NCI-H1694 treated with DMSO at 0.1 percent for 48 hours (cell line): ENCODE results near the gene LRRC4C.
"Not testable (repeated sequence)": the region's sequence is repeated elsewhere in the genome, so short reads cannot be mapped to it uniquely, and the experiment has no call there.

Experiments used
- DNase-seq: peaks from one replicate; lab custom pipeline; 2025; lab: John Stamatoyannopoulos, UW

Gene LRRC4C

GRCh38 chr11:40170078-40170477 is 1289.4 kb downstream of the LRRC4C start:
- no peak for DNase-seq

- no peak for DNase-seq
Observed at GRCh38 chr11:40168414-40168813, 1291.0 kb downstream of the LRRC4C start.

GRCh38 chr11:40167805-40168204 is 1291.6 kb downstream of the LRRC4C start:
- DNase-seq, result not testable (repeated sequence)

DNA sequence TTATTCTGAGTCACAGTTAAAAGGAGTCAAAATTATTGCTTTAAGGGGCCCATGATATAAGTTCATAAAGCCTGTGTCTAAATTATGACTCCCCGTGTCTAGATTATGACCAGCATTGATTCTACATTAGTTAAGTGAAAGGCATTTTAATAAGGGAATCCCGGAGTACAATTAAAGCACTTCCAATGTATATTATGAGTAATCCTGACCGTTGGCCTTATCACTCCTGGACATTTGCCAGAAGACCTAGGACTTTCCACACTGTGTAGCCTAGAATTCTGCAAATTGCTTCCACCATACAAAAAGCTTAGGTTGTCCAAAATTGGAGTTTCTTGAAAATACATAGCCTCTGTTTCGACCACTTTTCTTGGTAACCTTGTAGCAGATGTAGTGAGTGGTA is 1292.6 kb downstream of the LRRC4C start:
- no peak for DNase-seq

- no peak for DNase-seq
Observed at GRCh38 chr11:40162901-40163883, 1296.3 kb downstream of the LRRC4C start.

- no peak for DNase-seq
Observed at GRCh38 chr11:40161854-40162410, 1297.5 kb downstream of the LRRC4C start.

GRCh38 chr11:40160418-40160817 is 1299.0 kb downstream of the LRRC4C start:
- no peak for DNase-seq

GRCh38 chr11:40149721-40150120 is 1309.7 kb downstream of the LRRC4C start:
- no peak for DNase-seq

DNA sequence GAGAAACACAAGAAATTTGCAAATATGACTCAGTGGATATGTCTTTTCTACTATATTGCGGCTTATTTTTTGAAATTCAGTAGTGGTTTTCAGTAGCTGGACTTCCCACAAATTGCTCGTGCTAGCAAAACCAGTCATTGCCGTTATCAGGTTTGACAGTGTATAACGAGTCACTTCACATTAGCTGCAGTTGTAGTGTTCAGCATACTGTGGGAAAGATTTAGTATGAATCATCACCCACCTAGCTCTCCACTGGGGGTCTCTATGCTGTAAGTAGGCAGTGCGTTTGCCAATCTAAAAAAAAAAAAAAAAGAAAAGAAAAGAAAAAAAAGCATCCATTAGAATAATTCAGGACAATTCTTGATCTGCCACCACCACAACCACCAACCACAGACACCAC is 1318.9 kb downstream of the LRRC4C start:
- no peak for DNase-seq

DNA sequence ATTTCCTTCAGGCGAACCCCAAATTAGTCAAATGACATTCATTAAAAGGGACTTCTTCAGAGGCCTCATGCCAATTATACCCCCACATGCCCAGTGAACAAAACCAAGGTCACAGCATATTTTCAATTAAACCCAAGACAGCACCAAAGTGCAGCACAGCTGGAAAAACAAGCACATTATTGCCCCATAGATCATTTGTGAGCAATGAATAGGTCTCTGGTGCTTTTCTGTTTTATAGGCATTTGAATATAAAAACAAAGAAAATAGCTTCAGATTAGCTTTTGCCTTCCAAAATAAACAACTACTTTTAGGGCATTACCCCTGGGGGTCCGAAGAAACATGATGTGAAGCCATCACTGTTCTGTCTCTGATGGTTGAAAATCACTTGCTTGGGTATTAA is 1319.9 kb downstream of the LRRC4C start:
- DNase-seq, result no peak

DNA sequence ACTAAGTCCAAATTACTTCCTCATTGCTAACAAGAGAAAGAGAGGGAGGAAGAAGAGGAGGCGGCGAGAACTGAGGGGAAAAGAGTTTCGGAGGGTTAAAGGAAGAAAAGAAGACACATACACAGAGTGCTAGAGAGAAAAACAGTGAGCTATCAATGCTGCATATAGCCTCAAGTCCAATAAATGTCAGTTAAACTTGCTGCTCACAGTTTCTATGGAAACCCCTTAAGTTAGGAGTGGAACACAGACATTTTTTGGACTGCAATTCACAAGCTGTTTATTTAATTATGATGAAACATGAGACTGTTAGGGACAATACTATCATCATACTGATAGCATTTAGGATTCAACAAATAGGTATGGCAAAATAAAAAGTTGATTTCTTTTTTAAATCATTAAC is 1320.4 kb downstream of the LRRC4C start:
- no peak for DNase-seq

DNA sequence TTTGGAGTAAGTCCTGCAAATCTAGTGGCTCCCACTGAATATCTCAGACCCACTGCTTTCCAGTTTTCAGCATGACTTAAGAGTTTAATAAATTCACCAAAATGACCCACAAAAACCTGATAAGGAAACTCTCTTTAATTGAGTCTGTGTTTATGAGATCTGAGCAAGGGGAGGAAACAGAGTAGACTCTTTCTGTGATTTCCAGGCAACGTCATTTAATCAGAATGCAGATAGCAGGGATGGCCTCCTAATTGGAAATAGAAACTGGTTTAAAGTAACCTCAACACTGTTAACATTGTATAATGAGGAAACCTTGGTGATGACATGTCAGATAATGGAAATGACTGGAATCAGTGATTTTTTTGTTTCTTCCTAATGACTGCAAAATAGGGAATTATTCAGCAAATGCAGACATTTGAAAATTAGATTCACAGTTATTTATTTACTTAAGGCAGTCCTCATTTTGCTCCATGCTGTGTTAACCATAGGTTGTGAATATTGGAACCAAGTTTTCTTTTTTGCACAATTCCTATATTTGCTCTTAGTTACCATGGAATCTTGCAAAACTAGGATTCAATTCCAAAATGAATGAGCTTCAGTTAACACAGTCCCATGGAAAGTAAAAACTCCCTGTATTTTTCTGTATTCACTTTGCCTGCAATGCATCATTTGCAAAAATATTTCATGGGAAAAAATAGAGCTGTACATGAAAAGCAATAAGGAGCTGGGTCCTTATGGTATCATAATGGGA is 1324.5 kb downstream of the LRRC4C start:
- no peak for DNase-seq

- no peak for DNase-seq
Observed at GRCh38 chr11:40133498-40133897, 1326.0 kb downstream of the LRRC4C start.

- no peak for DNase-seq
Observed at GRCh38 chr11:40132912-40133311, 1326.5 kb downstream of the LRRC4C start.

- DNase-seq, result no peak
Observed at GRCh38 chr11:40130427-40130826, 1329.0 kb downstream of the LRRC4C start.

DNA sequence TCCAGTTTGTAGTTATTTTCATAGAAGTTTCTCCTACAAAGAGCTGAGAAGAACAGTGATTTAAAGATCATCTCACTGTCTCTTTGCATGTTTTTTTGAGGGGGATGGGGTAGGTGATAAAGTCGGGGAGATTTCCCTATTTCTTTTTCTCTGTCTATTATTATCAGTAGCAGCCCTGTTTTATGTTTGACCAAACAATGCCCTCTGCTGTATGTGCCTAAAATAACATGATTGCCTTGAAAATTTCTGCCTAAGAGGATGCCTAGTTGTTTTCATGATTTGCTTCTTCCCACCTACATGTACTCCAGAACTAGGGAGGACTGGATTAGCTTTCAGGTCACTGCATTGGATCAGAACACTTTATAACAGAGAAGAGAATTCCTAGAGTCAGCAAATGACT is 1330.2 kb downstream of the LRRC4C start:
- DNase-seq, result no peak

- DNase-seq, result no peak
Observed at GRCh38 chr11:40125054-40125453, 1334.4 kb downstream of the LRRC4C start.

GRCh38 chr11:40119661-40120060 is 1339.8 kb downstream of the LRRC4C start:
- no peak for DNase-seq

- DNase-seq, result no peak
Observed at GRCh38 chr11:40118780-40119179, 1340.7 kb downstream of the LRRC4C start.

DNA sequence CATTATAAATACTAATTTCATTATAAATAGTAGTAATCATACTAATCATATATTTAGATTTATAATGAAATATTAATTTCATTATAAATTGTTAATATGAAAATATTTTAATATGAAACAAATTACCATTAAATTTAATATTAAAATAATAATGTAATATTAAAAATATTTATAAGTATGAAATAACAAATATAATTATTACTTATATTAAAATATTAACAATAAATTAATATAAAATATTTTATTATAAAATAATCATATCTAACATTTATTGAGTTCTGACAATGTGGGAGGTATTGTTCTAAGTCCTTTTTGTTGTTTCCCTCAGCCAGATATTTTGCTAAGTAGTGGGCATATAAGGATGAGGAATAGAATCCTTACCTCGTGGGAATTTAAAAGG is 1341.4 kb downstream of the LRRC4C start:
- DNase-seq, result no peak

DNA sequence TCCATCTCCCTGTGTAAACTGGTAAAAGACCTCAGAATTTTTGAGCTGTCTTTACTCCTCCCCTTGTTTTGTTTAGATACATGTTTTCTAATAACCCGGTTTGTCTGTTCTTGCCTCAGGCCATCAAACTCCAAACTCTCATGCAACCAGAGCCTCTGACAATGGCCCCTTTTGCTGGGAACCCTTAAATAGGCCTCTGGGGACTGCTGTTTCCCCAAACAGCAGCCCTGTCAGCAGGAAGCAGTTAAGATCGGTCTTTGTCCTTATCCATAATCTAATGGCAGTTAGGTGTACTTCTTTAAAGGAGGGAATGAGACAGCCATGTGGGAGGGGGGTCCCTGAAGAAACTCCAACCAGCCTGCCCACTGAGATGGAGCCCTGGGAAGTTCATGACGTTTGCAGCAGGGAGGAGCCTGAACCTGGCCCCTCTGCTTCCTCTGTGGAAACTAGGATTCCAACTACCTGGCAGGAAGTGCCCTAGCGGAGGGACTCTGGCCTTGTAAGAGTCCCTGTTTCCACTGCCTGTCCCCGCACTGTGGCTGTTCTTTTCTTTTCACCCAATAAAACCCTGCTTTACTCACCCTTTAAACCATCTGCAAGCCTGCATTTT is 1354.4 kb downstream of the LRRC4C start:
- no peak for DNase-seq

DNA sequence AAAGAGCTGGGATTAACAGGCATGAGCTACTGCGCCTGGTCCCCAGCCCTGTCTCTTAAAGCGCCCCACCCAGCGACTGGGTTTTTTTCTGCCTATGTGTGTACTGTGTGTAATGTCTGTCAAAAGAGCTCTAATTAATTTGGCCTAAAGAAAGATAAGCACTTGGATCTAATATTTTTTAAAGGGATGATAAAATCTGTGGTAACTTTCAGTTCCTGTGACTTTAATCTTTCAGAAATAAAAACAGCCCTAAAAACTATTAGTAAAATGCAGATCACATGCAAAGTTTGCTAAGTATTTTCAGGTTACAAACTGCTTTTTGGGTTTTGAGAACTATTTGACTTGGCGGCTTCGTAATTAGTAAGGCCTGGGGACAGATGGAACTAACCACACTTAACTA is 1358.7 kb downstream of the LRRC4C start:
- DNase-seq, result no peak
